Measurements from ENCODE around the gene DSCAM.

DSCAM gene

GRCh38 chr21:40102682-40103081 is 744.3 kb downstream of the DSCAM start:
- Histone ChIP-seq H3K36me3 (no peaks in the 10 kb centered on the region), H3K4me3 (no peak overlapping the region), H3K27me3 (no peaks in the 10 kb centered on the region), H3K4me2 (no peak overlapping the region), H3K9me3 (peaks cover 22% of the 10 kb centered on the region), H3K9ac (no peak overlapping the region), H3K4me1 (no peaks in the 10 kb centered on the region), H4K20me1 (no peaks in the 10 kb centered on the region), H3K27ac (no peak overlapping the region)
- no peak for TF ChIP-seq Cebpa-rat (IDR thresholded peaks at IDR 0.05)

GRCh38 chr21:40099809-40100208 is 747.1 kb downstream of the DSCAM start:
- no peak overlapping the region for H3K4me2 ChIP-seq
- H4K20me1 ChIP-seq: no peaks in the 10 kb centered on the region
- no peak overlapping the region for H3K4me3 ChIP-seq
- no peaks in the 10 kb centered on the region for H3K4me1 ChIP-seq
- TF ChIP-seq Cebpa-rat (IDR thresholded peaks at IDR 0.05): no peak
- peaks cover 4% of the 10 kb centered on the region for H3K9me3 ChIP-seq
- H3K9ac ChIP-seq: no peak overlapping the region
- no peaks in the 10 kb centered on the region for H3K27me3 ChIP-seq
- no peaks in the 10 kb centered on the region for H3K36me3 ChIP-seq
- no peak overlapping the region for H3K27ac ChIP-seq

DNA sequence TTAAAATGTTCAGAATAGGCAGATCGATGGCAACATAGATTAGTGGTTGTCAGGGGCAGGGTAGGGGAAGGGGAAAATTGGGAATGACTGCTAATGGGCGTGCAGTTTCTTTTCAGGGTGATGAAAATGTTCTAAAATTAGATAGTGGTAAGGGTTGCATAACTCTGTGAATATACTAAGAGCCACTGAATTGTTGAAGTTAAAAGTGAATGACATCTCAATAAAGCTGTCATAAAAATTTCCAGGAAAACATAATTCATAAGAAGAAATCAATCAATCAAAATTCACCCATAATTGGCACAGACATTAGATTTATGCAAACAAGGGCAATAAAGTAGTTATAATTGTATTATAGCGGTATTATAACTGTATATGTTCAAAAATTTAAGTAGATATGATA is 751.5 kb downstream of the DSCAM start:
- Histone ChIP-seq H3K9ac (no peak overlapping the region), H3K4me2 (no peak overlapping the region), H3K4me1 (no peaks in the 10 kb centered on the region), H4K20me1 (no peaks in the 10 kb centered on the region), H3K27ac (no peak overlapping the region), H3K36me3 (no peaks in the 10 kb centered on the region), H3K27me3 (no peaks in the 10 kb centered on the region), H3K4me3 (no peak overlapping the region), H3K9me3 (no peaks in the 10 kb centered on the region)
- TF ChIP-seq Cebpa-rat (IDR thresholded peaks at IDR 0.05): no peak

GRCh38 chr21:40080385-40080784 is 766.6 kb downstream of the DSCAM start:
- Histone ChIP-seq H3K36me3 (no peaks in the 10 kb centered on the region), H3K27ac (no peak overlapping the region), H3K4me3 (no peak overlapping the region), H4K20me1 (no peaks in the 10 kb centered on the region), H3K9ac (no peak overlapping the region), H3K9me3 (no peaks in the 10 kb centered on the region), H3K4me1 (no peaks in the 10 kb centered on the region; the same call in 1 of the 2 replicates), H3K27me3 (no peaks in the 10 kb centered on the region), H3K4me2 (no peak overlapping the region)
- TF ChIP-seq Cebpa-rat (IDR thresholded peaks at IDR 0.05): no peak

GRCh38 chr21:40074710-40075109 is 772.2 kb downstream of the DSCAM start:
- no peaks in the 10 kb centered on the region for H3K27me3 ChIP-seq
- no peak overlapping the region for H3K4me3 ChIP-seq
- H4K20me1 ChIP-seq: no peaks in the 10 kb centered on the region
- H3K9me3 ChIP-seq: no peaks in the 10 kb centered on the region
- no peak overlapping the region for H3K4me2 ChIP-seq
- H3K4me1 ChIP-seq: no peaks in the 10 kb centered on the region
- no peaks in the 10 kb centered on the region for H3K36me3 ChIP-seq
- H3K27ac ChIP-seq: no peak overlapping the region
- no peak overlapping the region for H3K9ac ChIP-seq
- TF ChIP-seq Cebpa-rat (IDR thresholded peaks at IDR 0.05): no peak

- no peak for TF ChIP-seq Cebpa-rat (IDR thresholded peaks at IDR 0.05)
- Histone ChIP-seq H3K4me1 (no peaks in the 10 kb centered on the region), H3K27ac (no peak overlapping the region), H3K9ac (no peak overlapping the region), H3K4me2 (no peak overlapping the region), H3K27me3 (no peaks in the 10 kb centered on the region), H4K20me1 (no peaks in the 10 kb centered on the region), H3K4me3 (no peak overlapping the region), H3K36me3 (no peaks in the 10 kb centered on the region), H3K9me3 (no peaks in the 10 kb centered on the region)
Measured at GRCh38 chr21:40074198-40074597, 772.8 kb downstream of the DSCAM start.

DNA sequence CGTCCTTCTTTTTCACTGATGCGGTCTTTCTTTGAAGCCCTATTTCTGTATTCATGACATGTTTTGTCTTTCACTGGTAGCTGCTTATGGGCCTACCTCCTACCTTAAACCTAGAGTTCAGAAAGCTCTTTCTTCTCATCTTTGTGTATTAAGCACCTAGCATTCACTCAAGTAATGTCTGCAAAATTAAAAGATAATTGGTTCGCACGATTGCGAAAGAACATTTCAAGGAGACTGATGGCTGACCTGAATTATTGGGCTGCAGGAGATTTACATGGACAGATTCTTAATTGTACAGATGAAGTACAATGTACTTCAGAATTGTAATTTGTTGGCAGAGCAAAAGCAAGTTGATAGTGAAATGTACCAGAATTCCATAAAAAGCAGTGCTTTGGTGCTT is 773.3 kb downstream of the DSCAM start:
- Histone ChIP-seq H3K4me3 (no peak overlapping the region), H3K36me3 (no peaks in the 10 kb centered on the region), H3K4me2 (no peak overlapping the region), H3K9me3 (no peaks in the 10 kb centered on the region), H3K4me1 (no peaks in the 10 kb centered on the region), H3K27me3 (no peaks in the 10 kb centered on the region), H3K27ac (no peak overlapping the region), H4K20me1 (no peaks in the 10 kb centered on the region), H3K9ac (no peak overlapping the region)
- no peak for TF ChIP-seq Cebpa-rat (IDR thresholded peaks at IDR 0.05)

- Histone ChIP-seq H4K20me1 (no peaks in the 10 kb centered on the region), H3K9ac (no peak overlapping the region), H3K36me3 (no peaks in the 10 kb centered on the region), H3K27me3 (no peaks in the 10 kb centered on the region), H3K9me3 (no peaks in the 10 kb centered on the region), H3K27ac (no peak overlapping the region), H3K4me2 (no peak overlapping the region), H3K4me1 (no peaks in the 10 kb centered on the region), H3K4me3 (no peak overlapping the region)
- no peak for TF ChIP-seq Cebpa-rat (IDR thresholded peaks at IDR 0.05)
Measured at GRCh38 chr21:40070871-40071270, 776.1 kb downstream of the DSCAM start.

- Histone ChIP-seq H3K9ac (no peak overlapping the region), H3K27ac (no peak overlapping the region), H3K4me2 (no peak overlapping the region), H3K4me3 (no peak overlapping the region), H3K4me1 (no peaks in the 10 kb centered on the region), H3K36me3 (no peaks in the 10 kb centered on the region), H3K27me3 (no peaks in the 10 kb centered on the region), H4K20me1 (no peaks in the 10 kb centered on the region), H3K9me3 (no peaks in the 10 kb centered on the region)
- TF ChIP-seq Cebpa-rat (IDR thresholded peaks at IDR 0.05): no peak
Measured at GRCh38 chr21:40067751-40068150, 779.2 kb downstream of the DSCAM start.

DNA sequence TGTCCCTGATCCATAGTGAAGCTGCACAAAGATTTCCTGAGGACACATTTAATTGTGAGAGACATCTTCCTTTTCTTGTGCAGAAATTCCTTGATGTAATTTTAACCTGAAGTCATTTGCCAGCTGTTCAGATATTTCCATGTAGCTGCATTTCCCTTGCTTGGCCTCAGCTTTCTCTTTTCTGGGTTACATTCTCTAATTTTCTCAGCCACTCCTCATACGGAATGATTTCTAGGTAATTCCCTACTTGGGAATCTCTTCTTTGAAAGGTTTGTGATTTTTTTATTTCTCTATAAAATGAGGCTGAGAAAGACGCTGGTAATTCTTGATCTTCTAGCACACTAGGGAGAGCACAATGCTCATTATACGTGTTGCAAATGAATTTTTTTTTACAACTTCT is 780.7 kb downstream of the DSCAM start:
- H4K20me1 ChIP-seq: no peaks in the 10 kb centered on the region
- no peaks in the 10 kb centered on the region for H3K9me3 ChIP-seq
- no peak overlapping the region for H3K9ac ChIP-seq
- no peak for TF ChIP-seq Cebpa-rat (IDR thresholded peaks at IDR 0.05)
- H3K36me3 ChIP-seq: no peaks in the 10 kb centered on the region
- H3K4me2 ChIP-seq: no peak overlapping the region
- H3K27me3 ChIP-seq: no peaks in the 10 kb centered on the region
- no peak overlapping the region for H3K4me3 ChIP-seq
- H3K4me1 ChIP-seq: no peaks in the 10 kb centered on the region
- H3K27ac ChIP-seq: no peak overlapping the region

- no peak overlapping the region for H3K27ac ChIP-seq
- no peak overlapping the region for H3K4me2 ChIP-seq
- H3K9ac ChIP-seq: no peak overlapping the region
- no peaks in the 10 kb centered on the region for H3K27me3 ChIP-seq
- no peaks in the 10 kb centered on the region for H3K36me3 ChIP-seq
- no peaks in the 10 kb centered on the region for H4K20me1 ChIP-seq
- no peaks in the 10 kb centered on the region for H3K9me3 ChIP-seq
- peaks cover 5% of the 10 kb centered on the region for H3K4me1 ChIP-seq
- no peak for TF ChIP-seq Cebpa-rat (IDR thresholded peaks at IDR 0.05)
- H3K4me3 ChIP-seq: no peak overlapping the region
Measured at GRCh38 chr21:40060083-40060677, 786.8 kb downstream of the DSCAM start.

Measured in BLaER1 (cell line).